ENCODE data around the gene CSHL1.
A peak's percentile ranks its signal among the peaks of the same experiment; 100 is the strongest.

GRCh38 chr17:63946440-63947363 is 35.6 kb upstream of the CSHL1 start:
- no peak for TF ChIP-seq POLR2A (IDR thresholded peaks at IDR 0.05)
- TF ChIP-seq CTCF (IDR thresholded peaks at IDR 0.05) = peak; percentile 35 to 89 (median 58)
